HG03575 (cell line): ENCODE data around the gene RSPO4.

Experiments
- ATAC-seq: cut with Tn5 transposase; IDR thresholded peaks from one replicate; pipeline ENCODE4 v1.9.1; 2021; ENCODE audit not compliant: unreplicated experiment, insufficient number of reproducible peaks, low FRiP score; ENCODE audit errors: extremely low read depth

RSPO4 gene

GRCh38 chr20:916825-917224, 85.3 kb downstream of the RSPO4 start:
- ATAC-seq, result no peak

- no peak for ATAC-seq
Observed at GRCh38 chr20:916125-916799, 85.8 kb downstream of the RSPO4 start, which contains the start of gene ANGPT4. Gene ANGPT4 (minus strand): TSS chr20:916334. CDS start chr20:916214, 120 bp downstream.

GRCh38 chr20:914727-915498, 87.2 kb downstream of the RSPO4 start:
- no peak for ATAC-seq

- no peak for ATAC-seq
Observed at GRCh38 chr20:913306-913849, 88.7 kb downstream of the RSPO4 start.

- ATAC-seq, result no peak
Observed at GRCh38 chr20:911882-912600, 90.1 kb downstream of the RSPO4 start.

- ATAC-seq, result no peak
Observed at GRCh38 chr20:910870-911770, 91.0 kb downstream of the RSPO4 start.

GRCh38 chr20:910132-910869, 91.8 kb downstream of the RSPO4 start:
- ATAC-seq, result no peak

GRCh38 chr20:909641-910040, 92.5 kb downstream of the RSPO4 start:
- ATAC-seq, result no peak
